Measurements from ENCODE around the gene ATP5ME.

Gene ATP5ME

GRCh38 chr4:709348-709747 is 35.3 kb upstream of the ATP5ME start:
- TF ChIP-seq EZH2phosphoT487 (IDR thresholded peaks at IDR 0.05; ENCODE audit: borderline replicate concordance, low read length) (no peak), CTCF (IDR thresholded peaks at IDR 0.05; ENCODE audit: low read depth, low read length, poor library complexity, severe bottlenecking) (no peak)

GRCh38 chr4:708631-708933 is 34.5 kb upstream of the ATP5ME start:
- Histone ChIP-seq H3K27me3 (ENCODE audit: control insufficient read depth, low read length) (no peaks in the 10 kb centered on the region), H3K9me2 (replicated peaks; ENCODE audit: control insufficient read depth, low read length) (no peaks in the 10 kb centered on the region), H3K9me3 (ENCODE audit: control insufficient read depth, insufficient read depth, low read length) (no peaks in the 10 kb centered on the region), H3K36me3 (ENCODE audit: control insufficient read depth, low read length) (peaks cover 38% of the 10 kb centered on the region), H4K20me1 (ENCODE audit: control insufficient read depth, insufficient read depth, low read depth, low read length) (peaks cover 10% of the 10 kb centered on the region; the same call in 1 of the 2 replicates), H3K4me2 (ENCODE audit: low read length) (0 out of 2 replicates have a peak overlapping the region, but pooled peaks have one; percentile 12), H3F3A (ENCODE audit: control insufficient read depth, insufficient read depth) (peaks cover 3% of the 10 kb centered on the region; the same call in 1 of the 2 replicates), H3K4me3 (ENCODE audit: low read length) (no peak overlapping the region), H3K4me1 (ENCODE audit: control insufficient read depth, low read length) (peaks cover 16% of the 10 kb centered on the region), H3K79me2 (ENCODE audit: control insufficient read depth, low read length) (peaks cover 78% of the 10 kb centered on the region), H3K27ac (ENCODE audit: low read depth, low read length) (no peak overlapping the region)
- TF ChIP-seq EZH2phosphoT487 (IDR thresholded peaks at IDR 0.05; ENCODE audit: borderline replicate concordance, low read length) = no peak

More at GRCh38 chr4:709348-709747, 35.3 kb upstream of the ATP5ME start:
- no peak overlapping the region for H3K27ac ChIP-seq (ENCODE audit: low read depth, low read length)
- peaks cover 10% of the 10 kb centered on the region; the same call in 1 of the 2 replicates for H4K20me1 ChIP-seq (ENCODE audit: control insufficient read depth, insufficient read depth, low read depth, low read length)
- H3K4me3 ChIP-seq (ENCODE audit: low read length) = no peak overlapping the region
- peaks cover 3% of the 10 kb centered on the region; the same call in 1 of the 2 replicates for H3F3A ChIP-seq (ENCODE audit: control insufficient read depth, insufficient read depth)
- H3K27me3 ChIP-seq (ENCODE audit: control insufficient read depth, low read length) = no peaks in the 10 kb centered on the region
- H3K9me2 ChIP-seq (replicated peaks; ENCODE audit: control insufficient read depth, low read length) = no peaks in the 10 kb centered on the region
- H3K4me2 ChIP-seq (ENCODE audit: low read length) = no peak overlapping the region
- no peaks in the 10 kb centered on the region for H3K9me3 ChIP-seq (ENCODE audit: control insufficient read depth, insufficient read depth, low read length)
- peaks cover 86% of the 10 kb centered on the region for H3K79me2 ChIP-seq (ENCODE audit: control insufficient read depth, low read length)
- peaks cover 16% of the 10 kb centered on the region for H3K4me1 ChIP-seq (ENCODE audit: control insufficient read depth, low read length)
- peaks cover 40% of the 10 kb centered on the region for H3K36me3 ChIP-seq (ENCODE audit: control insufficient read depth, low read length)

GRCh38 chr4:707929-708630 is 34.0 kb upstream of the ATP5ME start:
- H3K79me2 ChIP-seq (ENCODE audit: control insufficient read depth, low read length) = peaks cover 73% of the 10 kb centered on the region
- peaks cover 16% of the 10 kb centered on the region for H3K4me1 ChIP-seq (ENCODE audit: control insufficient read depth, low read length)
- no peak for TF ChIP-seq CTCF (IDR thresholded peaks at IDR 0.05; ENCODE audit: low read depth, low read length, poor library complexity, severe bottlenecking)
- TF ChIP-seq EZH2phosphoT487 (IDR thresholded peaks at IDR 0.05; ENCODE audit: borderline replicate concordance, low read length) = no peak

More at GRCh38 chr4:707929-708630, 34.0 kb upstream of the ATP5ME start:
- Histone ChIP-seq H3K36me3 (ENCODE audit: control insufficient read depth, low read length) (peaks cover 33% of the 10 kb centered on the region), H4K20me1 (ENCODE audit: control insufficient read depth, insufficient read depth, low read depth, low read length) (peaks cover 10% of the 10 kb centered on the region; the same call in 1 of the 2 replicates), H3K27me3 (ENCODE audit: control insufficient read depth, low read length) (no peaks in the 10 kb centered on the region), H3K27ac (ENCODE audit: low read depth, low read length) (no peak overlapping the region), H3K9me2 (replicated peaks; ENCODE audit: control insufficient read depth, low read length) (no peaks in the 10 kb centered on the region), H3F3A (ENCODE audit: control insufficient read depth, insufficient read depth) (peaks cover 3% of the 10 kb centered on the region; the same call in 1 of the 2 replicates), H3K4me3 (ENCODE audit: low read length) (no peak overlapping the region), H3K4me2 (ENCODE audit: low read length) (0 out of 2 replicates have a peak overlapping the region, but pooled peaks have one; percentile 12), H3K9me3 (ENCODE audit: control insufficient read depth, insufficient read depth, low read length) (no peaks in the 10 kb centered on the region)

All from DOHH2 (cell line).